ENCODE results near the gene TEX38. TPM values are rescaled to one million over a fixed set of nuclear protein-coding genes. Genes with fewer than 3 reads are reported as not detected.
"Not testable (repeated sequence)": the region's sequence is repeated elsewhere in the genome, so short reads cannot be mapped to it uniquely, and the experiment has no call there.

Gene TEX38
- total RNA-seq, 1 donor from 2014 or later = not detected

- intact Hi-C loops (cut with micrococcal nuclease) = no loop called here
- no peak for DNase-seq
- ATAC-seq = no peak
Measured at GRCh38 chr1:46653405-46653958, 18.2 kb upstream of the TEX38 start.

GRCh38 chr1:46654012-46654411, 17.6 kb upstream of the TEX38 start:
- DNase-seq = no peak
- ATAC-seq = no peak
- intact Hi-C loops (cut with micrococcal nuclease) = no loop called here

GRCh38 chr1:46654698-46655097, 17.0 kb upstream of the TEX38 start:
- ATAC-seq; DNase-seq; intact Hi-C loops (cut with micrococcal nuclease): not testable (repeated sequence)

GRCh38 chr1:46655848-46656247, 15.8 kb upstream of the TEX38 start:
- no peak for DNase-seq
- no peak for ATAC-seq
- intact Hi-C loops (cut with micrococcal nuclease) = no loop called here

GRCh38 chr1:46656643-46657042, 15.0 kb upstream of the TEX38 start:
- ATAC-seq (peak; percentile 73), DNase-seq (no peak)
- intact Hi-C loops (cut with micrococcal nuclease) = no loop called here

GRCh38 chr1:46657775-46658174, 13.9 kb upstream of the TEX38 start:
- ATAC-seq = no peak
- DNase-seq = no peak
- intact Hi-C loops (cut with micrococcal nuclease) = no loop called here

- ATAC-seq (no peak), DNase-seq (no peak)
- intact Hi-C loops (cut with micrococcal nuclease) = no loop called here
Measured at GRCh38 chr1:46659307-46659870, 12.3 kb upstream of the TEX38 start.

GRCh38 chr1:46660116-46660515, 11.5 kb upstream of the TEX38 start:
- intact Hi-C loops (cut with micrococcal nuclease); DNase-seq: not testable (repeated sequence)

GRCh38 chr1:46662919-46663318, 8.7 kb upstream of the TEX38 start:
- DNase-seq; ATAC-seq; intact Hi-C loops (cut with micrococcal nuclease): not testable (repeated sequence)

More at GRCh38 chr1:46660116-46660515, 11.5 kb upstream of the TEX38 start:
- not testable (repeated sequence) for ATAC-seq

GRCh38 chr1:46665983-46666382, 5.7 kb upstream of the TEX38 start:
- DNase-seq = no peak
- intact Hi-C loops (cut with micrococcal nuclease) = no loop called here
- ATAC-seq = no peak

GRCh38 chr1:46667782-46668760, 3.6 kb upstream of the TEX38 start, which contains the start of gene ATPAF1:
TSS of gene ATPAF1 (minus strand) at chr1:46668364. CDS start at chr1:46668322, 42 bp downstream.
- ATAC-seq (peak; percentile 95), DNase-seq (peak; percentile 86)
- intact Hi-C loops (cut with micrococcal nuclease) = no loop called here

GRCh38 chr1:46670134-46670533, 1.5 kb upstream of the TEX38 start:
- intact Hi-C loops (cut with micrococcal nuclease) = no loop called here
- ATAC-seq (no peak), DNase-seq (no peak)

- intact Hi-C loops (cut with micrococcal nuclease) = no loop called here
- no peak for ATAC-seq
- no peak for DNase-seq
Measured at GRCh38 chr1:46672696-46673095, 1.0 kb downstream of the TEX38 start.

GRCh38 chr1:46673749-46674182, 2.1 kb downstream of the TEX38 start:
- ATAC-seq (no peak), DNase-seq (no peak)
- intact Hi-C loops (cut with micrococcal nuclease) = no loop called here

GRCh38 chr1:46675549-46676314, 4.1 kb downstream of the TEX38 start:
- DNase-seq (no peak), ATAC-seq (no peak)
- intact Hi-C loops (cut with micrococcal nuclease) = no loop called here

- no peak for DNase-seq
- intact Hi-C loops (cut with micrococcal nuclease) = no loop called here
- no peak for ATAC-seq
Measured at GRCh38 chr1:46676531-46676930, 4.9 kb downstream of the TEX38 start.

GRCh38 chr1:46677339-46677738, 5.7 kb downstream of the TEX38 start:
- DNase-seq = no peak
- ATAC-seq = no peak
- intact Hi-C loops (cut with micrococcal nuclease) = no loop called here

- DNase-seq (no peak), ATAC-seq (no peak)
- intact Hi-C loops (cut with micrococcal nuclease) = no loop called here
Measured at GRCh38 chr1:46679789-46680573, 8.3 kb downstream of the TEX38 start.
